DND-41 (cell line): ENCODE data around the gene LIX1.
"Not testable (repeated sequence)": the region's sequence is repeated elsewhere in the genome, so short reads cannot be mapped to it uniquely, and the experiment has no call there.

Experiments
- EZH2 ChIP-seq: IDR thresholded peaks from 3 replicates; pipeline ENCODE4 v1.6.1; 2012; ENCODE audit warnings: borderline replicate concordance, low read depth, mild to moderate bottlenecking, moderate library complexity, low read length, inconsistent platforms; ENCODE audit not compliant: severe bottlenecking
- TF ChIP-seq, protein P1 (sequence below): IDR thresholded peaks from 2 replicates; pipeline ENCODE4 v1.5.1; 2012; ENCODE audit warnings: borderline replicate concordance, low read length, moderate library complexity, mild to moderate bottlenecking; ENCODE audit not compliant: poor library complexity, severe bottlenecking; ENCODE audit errors: extremely low read depth

DNA sequence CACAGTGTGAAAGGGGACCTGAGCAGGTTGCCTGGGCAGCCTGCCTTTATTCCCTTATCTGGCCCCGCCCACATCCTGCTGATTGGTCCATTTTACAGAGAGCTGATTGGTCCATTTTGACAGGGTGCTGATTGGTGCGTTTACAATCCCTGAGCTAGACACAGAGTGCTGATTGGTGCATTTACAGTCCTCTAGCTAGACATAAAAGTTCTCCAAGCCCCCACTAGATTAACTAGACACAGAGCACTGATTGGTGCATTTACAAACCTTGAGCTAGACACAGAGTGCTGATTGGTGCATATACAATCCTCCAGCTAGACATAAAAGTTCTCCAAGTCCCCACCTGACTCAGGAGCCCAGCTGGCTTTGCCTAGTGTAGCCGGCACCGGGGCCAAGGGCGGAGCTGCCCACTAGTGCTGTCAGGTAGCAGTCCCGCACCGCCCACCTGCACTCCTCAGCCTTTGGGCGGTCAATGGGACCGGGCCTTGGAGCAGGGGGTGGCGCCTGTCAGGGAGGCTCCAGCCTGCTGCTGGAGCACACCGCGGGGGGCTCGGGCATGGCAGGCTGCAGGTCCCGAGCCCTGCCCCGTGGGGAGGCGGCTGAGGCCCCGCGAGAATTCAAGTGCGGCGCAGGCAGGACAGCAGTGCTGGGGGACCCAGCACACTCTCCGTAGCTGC, 57.5 kb downstream of the LIX1 start:
- TF ChIP-seq, protein P1, sequence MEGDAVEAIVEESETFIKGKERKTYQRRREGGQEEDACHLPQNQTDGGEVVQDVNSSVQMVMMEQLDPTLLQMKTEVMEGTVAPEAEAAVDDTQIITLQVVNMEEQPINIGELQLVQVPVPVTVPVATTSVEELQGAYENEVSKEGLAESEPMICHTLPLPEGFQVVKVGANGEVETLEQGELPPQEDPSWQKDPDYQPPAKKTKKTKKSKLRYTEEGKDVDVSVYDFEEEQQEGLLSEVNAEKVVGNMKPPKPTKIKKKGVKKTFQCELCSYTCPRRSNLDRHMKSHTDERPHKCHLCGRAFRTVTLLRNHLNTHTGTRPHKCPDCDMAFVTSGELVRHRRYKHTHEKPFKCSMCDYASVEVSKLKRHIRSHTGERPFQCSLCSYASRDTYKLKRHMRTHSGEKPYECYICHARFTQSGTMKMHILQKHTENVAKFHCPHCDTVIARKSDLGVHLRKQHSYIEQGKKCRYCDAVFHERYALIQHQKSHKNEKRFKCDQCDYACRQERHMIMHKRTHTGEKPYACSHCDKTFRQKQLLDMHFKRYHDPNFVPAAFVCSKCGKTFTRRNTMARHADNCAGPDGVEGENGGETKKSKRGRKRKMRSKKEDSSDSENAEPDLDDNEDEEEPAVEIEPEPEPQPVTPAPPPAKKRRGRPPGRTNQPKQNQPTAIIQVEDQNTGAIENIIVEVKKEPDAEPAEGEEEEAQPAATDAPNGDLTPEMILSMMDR: not testable (repeated sequence)
- TF ChIP-seq EZH2: not testable (repeated sequence)
